Activated CD8-positive, alpha-beta memory T cell treated with anti-CD3 and anti-CD28 coated beads, Interleukin-2, amount 50 U/mL, for 48 hours (primary cell): Measurements from ENCODE around the gene ABCG4.
"Not testable (repeated sequence)": the region's sequence is repeated elsewhere in the genome, so short reads cannot be mapped to it uniquely, and the experiment has no call there.

Experiments
- DNase-seq: peaks from one replicate; pipeline ENCODE4 v3.0.0-alpha.2; 2020

ABCG4 gene

DNA sequence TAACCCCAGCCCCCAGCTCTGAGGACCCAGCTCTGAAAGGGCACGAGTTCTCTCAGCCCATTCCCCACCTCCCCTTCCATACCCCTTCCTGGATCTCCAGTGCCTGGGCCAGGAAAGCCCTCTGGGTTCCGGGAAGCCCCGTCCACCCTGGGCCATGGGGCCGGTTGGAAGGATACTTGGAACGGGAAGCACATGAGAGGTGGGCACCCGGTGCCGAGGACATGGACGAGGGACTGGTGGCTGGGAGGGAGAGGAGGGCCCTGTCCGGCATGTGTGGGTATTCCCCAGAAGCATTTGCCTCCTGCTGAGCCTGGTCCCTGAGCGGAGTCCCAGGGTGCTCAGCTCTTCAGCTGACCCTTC, 32.6 kb upstream of the ABCG4 start:
- DNase-seq, result no peak

DNA sequence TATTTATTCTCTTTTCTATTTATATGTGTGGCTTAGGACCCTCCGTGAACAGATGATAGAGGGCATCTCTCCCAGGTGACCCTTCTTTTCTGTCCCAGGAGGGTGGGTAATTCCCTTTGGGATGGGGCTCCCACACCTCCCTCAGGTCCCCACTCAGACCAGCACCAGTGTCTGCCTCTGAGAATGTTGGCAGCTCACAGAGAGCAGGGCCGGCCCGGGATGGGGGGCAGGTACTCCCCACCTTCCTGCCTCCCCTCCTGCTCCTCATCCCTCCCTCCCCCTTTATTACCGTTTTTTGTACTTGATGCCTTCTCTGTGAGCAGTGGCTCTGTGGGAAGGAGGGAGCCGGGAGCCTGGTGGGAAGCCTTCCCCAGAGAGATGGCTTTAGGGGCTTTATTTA, 32.3 kb upstream of the ABCG4 start:
- DNase-seq, result no peak

DNA sequence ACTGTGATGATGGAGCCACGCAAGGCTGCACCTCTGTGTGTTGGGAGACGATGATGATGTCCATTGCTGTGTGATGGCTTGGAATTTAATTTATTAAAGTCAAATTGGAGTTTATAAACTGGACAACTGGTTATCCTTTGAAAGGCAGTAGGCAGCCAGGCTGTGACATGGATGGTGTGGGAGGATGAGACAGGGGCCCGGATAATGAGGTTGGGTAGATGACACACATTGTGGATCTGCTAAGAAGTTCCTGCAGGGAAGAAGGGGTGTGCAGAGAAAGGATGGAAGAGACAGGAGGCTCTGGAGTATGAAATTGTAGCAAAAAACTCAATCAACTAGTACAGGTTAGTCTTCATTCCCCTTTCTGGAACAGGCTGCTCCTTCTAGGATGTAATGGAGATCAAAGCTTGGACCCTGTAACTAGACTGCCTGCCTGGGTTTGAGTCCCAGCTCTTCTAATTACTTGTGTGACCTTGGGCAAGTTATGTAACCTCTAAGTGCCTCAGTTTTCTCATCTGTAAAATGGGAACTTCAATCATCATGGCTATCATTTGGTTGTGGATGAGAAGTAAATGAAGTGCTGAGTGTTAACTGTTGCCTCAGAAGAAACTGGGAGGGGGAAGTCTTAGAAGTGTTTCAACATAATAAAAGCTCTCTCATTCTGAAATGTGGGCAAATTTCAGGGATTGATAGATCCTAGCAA, 31.7 kb upstream of the ABCG4 start:
- DNase-seq, result no peak

DNA sequence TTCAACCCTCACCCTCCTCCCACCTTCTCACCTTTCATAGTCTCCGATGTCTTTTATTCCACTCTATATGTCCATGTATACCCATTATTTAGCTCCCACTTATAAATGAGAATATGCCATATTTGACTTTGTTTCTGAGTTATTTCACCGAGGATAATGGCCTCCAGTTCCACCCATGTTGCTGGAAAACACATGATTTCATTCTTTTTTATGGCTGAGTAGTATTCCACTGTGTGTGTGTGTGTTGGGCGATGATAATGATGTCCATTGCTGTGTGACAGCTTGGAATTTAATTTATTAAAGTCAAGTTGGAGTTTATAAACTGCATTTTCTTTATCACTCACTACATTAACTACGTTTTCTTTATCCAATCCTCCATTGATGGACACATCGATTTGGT, 30.6 kb upstream of the ABCG4 start:
- DNase-seq, result no peak

DNA sequence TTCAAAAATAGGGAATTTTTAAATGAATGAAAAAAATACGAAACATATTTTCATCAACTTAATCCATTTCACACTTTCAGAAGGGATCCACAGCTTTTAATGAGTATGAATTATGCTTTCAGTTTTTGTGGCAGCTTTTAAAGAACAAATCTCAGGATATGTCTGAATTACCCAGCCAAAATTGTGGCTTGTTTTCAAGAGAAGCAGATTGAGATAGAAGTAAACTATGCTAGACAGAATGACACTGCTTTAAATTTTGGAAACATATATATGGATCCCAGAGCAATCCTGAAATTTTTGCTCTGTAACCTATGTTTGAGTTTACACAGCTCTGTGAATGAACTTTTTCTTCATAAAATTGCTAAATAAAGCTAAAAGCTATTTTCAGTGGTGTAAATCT, 29.9 kb upstream of the ABCG4 start:
- DNase-seq, result no peak

- DNase-seq, result no peak
Measured at GRCh38 chr11:119120639-119121007, 28.2 kb upstream of the ABCG4 start.

GRCh38 chr11:119121008-119121810, 27.6 kb upstream of the ABCG4 start, which contains the start of gene HINFP:
Gene HINFP (plus strand): TSS chr11:119121580. CDS start chr11:119126945, 5,365 bp downstream.
- DNase-seq, result peak; percentile 99

GRCh38 chr11:119121811-119122124, 27.1 kb upstream of the ABCG4 start:
- DNase-seq, result no peak

DNA sequence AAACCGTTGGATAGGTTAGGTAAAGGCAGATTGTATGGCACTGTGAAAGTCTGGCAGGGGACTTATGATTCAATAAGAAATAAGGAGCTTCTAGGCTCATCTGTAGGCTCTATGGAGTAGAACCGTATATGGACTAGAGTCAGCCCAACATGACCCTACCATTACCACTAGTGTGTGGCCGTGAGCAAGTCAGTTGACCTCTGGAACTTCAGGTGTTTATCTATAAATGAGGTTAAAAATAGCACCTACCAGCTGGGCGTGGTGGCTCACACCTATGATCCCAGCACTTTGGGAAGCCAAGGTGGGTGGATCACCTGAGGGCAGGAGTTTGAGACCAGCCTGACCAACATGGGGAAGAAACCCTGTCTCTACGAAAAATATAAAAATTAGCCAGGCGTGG, 23.0 kb upstream of the ABCG4 start:
- no peak for DNase-seq

DNA sequence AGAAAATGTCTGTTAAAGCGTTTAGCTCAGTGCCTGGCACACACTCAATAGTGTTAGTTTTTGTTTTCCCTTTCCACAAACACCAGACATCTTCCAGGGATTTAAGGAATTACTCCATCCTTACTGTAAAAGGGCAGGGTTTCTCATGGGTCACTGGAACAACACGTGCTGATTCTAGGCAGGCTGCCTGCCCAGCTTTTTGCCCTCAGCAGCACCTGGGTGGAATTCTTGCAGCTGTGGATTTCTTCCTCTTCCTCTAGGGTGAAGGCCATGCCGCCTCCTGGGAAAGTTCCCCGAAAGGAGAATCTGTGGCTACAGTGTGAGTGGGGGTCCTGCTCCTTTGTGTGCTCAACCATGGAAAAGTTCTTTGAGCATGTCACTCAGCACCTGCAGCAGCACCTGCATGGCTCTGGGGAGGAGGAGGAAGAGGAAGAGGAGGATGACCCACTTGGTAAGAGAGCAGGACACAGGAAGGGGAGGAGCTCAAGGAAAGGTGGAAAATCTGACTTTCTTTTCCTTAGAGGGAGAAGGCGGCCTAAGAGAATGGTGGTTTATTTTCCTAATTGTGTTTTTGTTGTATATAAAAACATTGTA, 22.1 kb upstream of the ABCG4 start:
- DNase-seq, result no peak

DNA sequence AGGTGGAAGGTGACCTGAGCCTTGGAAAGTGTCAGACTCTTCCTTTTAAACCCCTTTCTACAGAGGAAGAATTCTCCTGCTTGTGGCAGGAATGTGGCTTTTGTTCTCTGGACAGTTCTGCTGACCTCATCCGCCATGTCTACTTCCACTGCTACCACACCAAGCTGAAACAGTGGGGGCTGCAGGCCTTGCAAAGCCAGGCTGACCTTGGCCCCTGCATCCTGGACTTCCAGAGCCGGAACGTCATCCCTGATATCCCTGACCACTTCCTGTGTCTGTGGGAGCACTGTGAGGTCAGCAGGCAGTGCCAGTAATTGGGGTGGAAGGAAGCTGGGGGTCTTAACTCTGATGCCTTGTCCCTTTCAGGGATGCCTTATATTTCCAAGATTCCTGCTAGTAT, 18.2 kb upstream of the ABCG4 start:
- no peak for DNase-seq

DNA sequence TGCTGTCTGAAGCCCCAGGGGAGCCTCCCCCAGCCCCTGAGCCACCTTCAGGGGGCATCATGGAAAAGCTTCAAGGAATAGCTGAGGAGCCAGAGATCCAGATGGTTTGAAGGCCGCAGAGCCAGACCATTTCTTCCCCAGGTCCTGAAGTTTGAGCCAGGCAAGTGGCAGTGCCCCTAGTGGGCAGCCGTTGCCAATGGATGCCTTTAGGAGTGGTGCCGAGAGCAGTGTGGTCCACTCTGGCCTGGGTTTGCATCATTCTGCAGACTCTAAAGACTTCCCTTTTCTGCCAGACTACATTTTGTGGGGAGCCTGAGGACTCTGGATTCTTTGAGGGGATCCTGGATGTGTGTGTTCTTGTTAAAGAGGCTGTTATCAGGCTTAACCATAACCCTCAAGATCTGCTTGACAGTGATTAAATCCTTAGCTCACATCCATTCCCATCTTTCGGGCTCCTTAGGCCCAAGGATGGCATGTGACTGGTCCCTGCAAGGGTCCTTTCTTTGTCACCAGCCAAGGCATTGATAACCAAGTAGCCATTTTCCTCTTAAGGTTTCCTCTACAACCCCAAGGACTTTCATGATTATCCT, 14.4 kb upstream of the ABCG4 start:
- DNase-seq, result no peak

DNA sequence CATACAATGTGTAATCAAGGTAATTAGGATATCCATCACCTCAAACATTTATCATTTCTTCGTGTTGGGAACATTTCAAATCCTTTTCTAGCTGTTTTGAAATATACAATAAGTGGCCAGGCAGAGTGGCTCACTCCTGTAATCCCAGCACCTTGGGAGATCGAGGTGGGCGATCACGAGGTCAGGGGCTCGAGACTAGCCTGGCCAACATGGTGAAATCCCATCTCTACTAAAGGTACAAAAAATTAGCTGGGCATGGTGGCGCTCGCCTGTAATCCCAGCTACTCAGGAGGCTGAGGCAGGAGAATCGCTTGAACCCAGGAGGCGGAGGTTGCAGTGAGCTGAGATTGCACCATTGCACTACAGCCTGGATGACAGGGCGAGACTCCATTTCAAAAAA, 9.6 kb upstream of the ABCG4 start:
- DNase-seq, result not testable (repeated sequence)

DNA sequence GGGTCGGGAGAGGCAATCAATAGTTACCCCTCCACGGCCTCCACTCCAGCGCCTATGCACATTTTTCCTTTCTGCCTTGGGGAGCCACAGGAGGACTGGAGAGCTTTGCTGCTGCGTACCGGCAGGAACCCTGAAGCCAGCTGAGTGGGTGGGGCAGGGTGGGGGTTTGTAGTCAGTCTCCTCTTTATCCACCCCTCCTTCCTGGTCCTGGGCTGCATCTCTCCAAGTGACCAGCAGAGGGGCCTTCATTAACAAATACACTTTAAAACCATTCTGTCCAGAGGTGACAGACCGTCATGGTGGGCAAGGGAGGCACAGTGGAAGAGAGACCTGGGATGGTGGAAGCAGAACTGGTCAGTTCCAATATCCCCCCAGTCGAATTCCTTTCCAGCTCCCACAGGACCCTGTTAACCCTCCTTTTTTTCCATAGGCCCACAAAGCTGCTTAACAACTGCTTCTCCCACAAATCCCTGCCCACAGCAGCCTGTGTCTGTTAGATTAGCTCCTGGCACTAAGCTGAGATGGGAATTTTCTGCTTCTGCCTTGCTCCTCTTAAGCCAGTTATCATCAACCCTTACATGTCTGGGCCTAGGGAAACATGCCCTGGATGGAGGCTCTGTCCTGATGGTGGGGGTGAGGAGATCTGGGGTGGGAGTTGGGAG, 3.9 kb upstream of the ABCG4 start:
- no peak for DNase-seq

- DNase-seq, result no peak
Measured at GRCh38 chr11:119145551-119145950, 3.3 kb upstream of the ABCG4 start.

GRCh38 chr11:119147604-119148333, 1.1 kb upstream of the ABCG4 start:
- no peak for DNase-seq

- DNase-seq, result no peak
Measured at GRCh38 chr11:119148720-119149017, 183 bp upstream of the ABCG4 start.

GRCh38 chr11:119149786-119150275, 979 bp downstream of the ABCG4 start:
- DNase-seq, result no peak

DNA sequence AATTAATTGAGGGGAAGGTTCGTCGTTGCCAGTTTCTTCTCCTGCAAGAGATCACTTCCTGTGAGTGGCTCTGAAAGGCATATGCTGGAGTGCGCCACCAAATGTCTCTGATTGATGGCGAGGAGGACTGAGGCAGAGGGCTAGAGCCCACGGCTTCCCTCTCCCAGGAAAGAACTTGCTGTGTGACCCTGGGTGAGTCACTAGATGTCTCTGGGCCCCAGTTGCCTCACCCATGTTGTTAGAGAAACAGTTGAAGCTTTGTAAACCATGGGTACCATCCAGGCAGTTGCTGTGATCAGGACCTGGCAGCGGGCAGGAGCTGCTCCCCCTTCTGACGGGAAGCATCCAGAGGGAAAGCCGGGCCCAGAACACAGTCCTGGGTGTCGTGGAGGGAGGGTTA, 3.2 kb downstream of the ABCG4 start:
- DNase-seq, result no peak

DNA sequence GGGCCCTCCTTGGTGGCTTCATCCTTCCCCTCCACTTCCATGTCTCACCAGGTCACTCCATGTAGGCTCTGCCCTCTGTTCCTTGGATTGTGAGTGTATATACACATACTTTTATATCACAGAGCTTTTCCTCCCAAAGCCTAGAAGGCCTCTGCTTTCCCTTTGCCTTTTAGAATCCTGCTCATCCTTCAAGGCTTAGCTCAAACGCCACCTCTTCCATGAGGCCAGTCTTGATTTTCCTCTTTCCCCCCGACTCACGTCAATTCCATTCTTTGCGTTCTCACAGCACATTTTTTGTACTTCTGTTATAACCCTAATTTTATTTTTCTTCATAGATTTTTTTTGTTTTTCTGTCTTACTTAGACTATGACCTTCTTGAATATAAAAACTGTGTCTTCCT, 3.8 kb downstream of the ABCG4 start:
- DNase-seq, result no peak

- no peak for DNase-seq
Measured at GRCh38 chr11:119153049-119153818, 4.4 kb downstream of the ABCG4 start.

- DNase-seq, result no peak
Measured at GRCh38 chr11:119154178-119154577, 5.3 kb downstream of the ABCG4 start.
